Mesothelial cell of epicardium (in vitro differentiated cells): ENCODE data around the gene NME7. TPM values are rescaled to one million over a fixed set of nuclear protein-coding genes. Genes with fewer than 3 reads are reported as not detected.

Source experiments
- DNase-seq, 2 experiments: peaks; one replicate each; pipeline ENCODE4 v3.0.0; 2021; ENCODE audit warnings: low spot score in 2 of 2; ENCODE audit not compliant: unreplicated experiment in 2 of 2
- H3K27ac Mint-ChIP-seq: 2 replicates; pipeline ENCODE4 v1.8.0; 2021; ENCODE audit warnings: mixed read lengths
- H3K27me3 Mint-ChIP-seq: 2 replicates; pipeline ENCODE4 v1.8.0; 2021; ENCODE audit warnings: low read depth, mixed read lengths
- H3K36me3 Mint-ChIP-seq: 2 replicates; pipeline ENCODE4 v1.8.0; 2021; ENCODE audit warnings: mixed read lengths
- H3K4me1 Mint-ChIP-seq: 2 replicates; pipeline ENCODE4 v1.8.0; 2021; ENCODE audit warnings: mixed read lengths
- H3K4me3 Mint-ChIP-seq: 2 replicates; pipeline ENCODE4 v1.8.0; 2021; ENCODE audit warnings: mild to moderate bottlenecking, moderate library complexity, mixed read lengths
- H3K9me3 Mint-ChIP-seq: 2 replicates; pipeline ENCODE4 v1.8.0; 2021; ENCODE audit warnings: mixed read lengths
- CTCF ChIP-seq: fragments of 200-600 bp; sonication (generic); IDR thresholded peaks from one replicate; pipeline ENCODE4 v1.5.0; 2021; ENCODE audit warnings: antibody characterized with exemption; ENCODE audit not compliant: unreplicated experiment
- total RNA-seq: library from RNA; stranded (reverse); gene quantifications from 3 replicates; pipeline ENCODE4 v1.2.1, GENCODE V29; 2021

Gene NME7
- total RNA-seq, 1 donor from 2014 or later: 28.9 TPM

- Mint-ChIP-seq H3K4me1 (peaks cover 5% of the 10 kb centered on the region), H3K27ac (no peak overlapping the region), H3K27me3 (no peaks in the 10 kb centered on the region), H3K36me3 (no peaks in the 10 kb centered on the region), H3K9me3 (no peaks in the 10 kb centered on the region), H3K4me3 (no peak overlapping the region)
- TF ChIP-seq CTCF: no peak
- no peak for DNase-seq
Observed at GRCh38 chr1:169160845-169161495, 206.6 kb downstream of the NME7 start.

- no peaks in the 10 kb centered on the region for H3K27me3 Mint-ChIP-seq
- H3K9me3 Mint-ChIP-seq: no peaks in the 10 kb centered on the region
- peaks cover 7% of the 10 kb centered on the region for H3K4me1 Mint-ChIP-seq
- H3K27ac Mint-ChIP-seq: no peak overlapping the region
- H3K36me3 Mint-ChIP-seq: no peaks in the 10 kb centered on the region
- no peak for TF ChIP-seq CTCF
- DNase-seq: no peak
- no peak overlapping the region for H3K4me3 Mint-ChIP-seq
Observed at GRCh38 chr1:169156580-169156979, 211.0 kb downstream of the NME7 start.

GRCh38 chr1:169155675-169156074 lies 211.9 kb downstream of the NME7 start:
- H3K36me3 Mint-ChIP-seq: no peaks in the 10 kb centered on the region
- peaks cover 7% of the 10 kb centered on the region for H3K4me1 Mint-ChIP-seq
- no peak for TF ChIP-seq CTCF
- H3K27me3 Mint-ChIP-seq: no peaks in the 10 kb centered on the region
- H3K9me3 Mint-ChIP-seq: no peaks in the 10 kb centered on the region
- H3K4me3 Mint-ChIP-seq: no peak overlapping the region
- DNase-seq: no peak
- H3K27ac Mint-ChIP-seq: no peak overlapping the region

GRCh38 chr1:169151338-169151837 lies 216.2 kb downstream of the NME7 start:
- no peaks in the 10 kb centered on the region for H3K36me3 Mint-ChIP-seq
- no peak overlapping the region for H3K4me3 Mint-ChIP-seq
- H3K27me3 Mint-ChIP-seq: no peaks in the 10 kb centered on the region
- H3K27ac Mint-ChIP-seq: no peak overlapping the region
- H3K4me1 Mint-ChIP-seq: peaks cover 2% of the 10 kb centered on the region
- no peak for DNase-seq
- H3K9me3 Mint-ChIP-seq: no peaks in the 10 kb centered on the region
- TF ChIP-seq CTCF: no peak

GRCh38 chr1:169150641-169151337 lies 216.8 kb downstream of the NME7 start:
- H3K36me3 Mint-ChIP-seq: no peaks in the 10 kb centered on the region
- no peak overlapping the region for H3K27ac Mint-ChIP-seq
- H3K4me1 Mint-ChIP-seq: peaks cover 2% of the 10 kb centered on the region
- TF ChIP-seq CTCF: no peak
- no peaks in the 10 kb centered on the region for H3K27me3 Mint-ChIP-seq
- H3K4me3 Mint-ChIP-seq: no peak overlapping the region
- no peak for DNase-seq
- H3K9me3 Mint-ChIP-seq: no peaks in the 10 kb centered on the region
